OCI-LY1 (cell line): ENCODE results near the gene CSRP1.

Source experiments
- CTCF ChIP-seq: fragments of 200-600 bp; sonication (generic), shearing (Covaris generic); IDR thresholded peaks from 2 replicates; pipeline ENCODE4 v1.5.1; 2017; ENCODE audit warnings: mild to moderate bottlenecking, antibody characterized with exemption, low read length, moderate library complexity, mixed read lengths
- EZH2 ChIP-seq: fragments of 200-600 bp; sonication (generic), shearing (Covaris generic); IDR thresholded peaks from 2 replicates; pipeline ENCODE4 v1.8.0; 2017; ENCODE audit warnings: borderline replicate concordance, mixed run types, mild to moderate bottlenecking, antibody characterized with exemption, low read length, moderate library complexity, mixed read lengths

GRCh38 chr1:201481004-201481380 is 25.9 kb downstream of the CSRP1 start:
- TF ChIP-seq CTCF (no peak), EZH2 (no peak)
